PC-9 (cell line): ENCODE data around the gene CMIP.

Source experiments
- CTCF ChIP-seq: fragments of 200-600 bp; sonication (generic); conservative IDR thresholded peaks from 2 replicates; pipeline ENCODE4 v1.6.1; 2017; ENCODE audit warnings: mixed run types, antibody characterized with exemption, mild to moderate bottlenecking, moderate library complexity
- EZH2 ChIP-seq: fragments of 200-600 bp; sonication (generic); IDR thresholded peaks from 2 replicates; pipeline ENCODE4 v1.8.0; 2017; ENCODE audit warnings: antibody characterized with exemption, low read depth

- TF ChIP-seq CTCF (no peak), EZH2 (no peak)
Observed at GRCh38 chr16:81642943-81643342, 198.3 kb downstream of the CMIP start.
